HG03457 (cell line): ENCODE measurements around the gene PUM1.

Source experiments
- ATAC-seq: cut with Tn5 transposase; IDR thresholded peaks from one replicate; pipeline ENCODE4 v1.9.1; 2021; ENCODE audit warnings: moderate number of reproducible peaks; ENCODE audit not compliant: unreplicated experiment

PUM1 gene

GRCh38 chr1:30895944-30896660, 169.4 kb downstream of the PUM1 start:
- ATAC-seq: no peak

GRCh38 chr1:30895382-30895943, 170.1 kb downstream of the PUM1 start:
- ATAC-seq: no peak

- no peak for ATAC-seq
Measured at GRCh38 chr1:30894508-30894973, 171.0 kb downstream of the PUM1 start.

- no peak for ATAC-seq
Measured at GRCh38 chr1:30893776-30894507, 171.6 kb downstream of the PUM1 start.

- ATAC-seq: no peak
Measured at GRCh38 chr1:30892671-30893073, 172.8 kb downstream of the PUM1 start.

- no peak for ATAC-seq
Measured at GRCh38 chr1:30891227-30891552, 174.3 kb downstream of the PUM1 start.

DNA sequence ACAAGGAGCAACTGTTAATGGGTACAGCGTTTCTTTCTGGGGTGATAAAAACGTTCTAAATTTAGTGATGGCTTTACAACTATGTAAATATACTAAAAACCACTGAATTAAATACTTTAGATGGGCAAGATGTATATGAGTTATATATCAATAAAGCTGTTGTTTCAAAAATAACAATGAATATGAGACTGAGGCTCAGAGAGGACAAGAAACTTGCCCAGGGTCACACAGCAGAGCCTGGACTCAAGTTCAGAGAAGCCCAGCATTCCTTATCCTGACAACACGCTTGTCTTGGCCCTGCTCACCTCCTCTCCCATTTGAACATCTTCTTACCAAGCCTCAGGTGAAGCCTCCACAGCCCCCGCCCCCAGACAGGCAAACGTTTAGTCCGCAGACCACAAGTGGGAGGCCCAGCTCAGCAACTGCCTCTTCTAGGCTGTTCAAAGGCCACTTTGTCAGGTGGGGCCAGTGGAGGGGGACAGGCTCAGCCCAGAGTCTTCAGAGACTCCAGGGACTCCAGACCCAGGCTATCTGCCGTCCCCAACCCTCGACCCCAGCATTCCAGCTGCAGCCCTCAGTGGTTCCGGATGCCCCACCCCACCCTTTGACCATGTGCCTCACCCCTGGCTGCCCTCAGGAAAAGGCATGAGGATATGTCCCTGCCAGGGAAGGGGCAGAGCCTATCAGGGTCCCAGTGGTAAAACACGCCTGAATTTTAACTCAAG, 174.9 kb downstream of the PUM1 start:
- no peak for ATAC-seq

DNA sequence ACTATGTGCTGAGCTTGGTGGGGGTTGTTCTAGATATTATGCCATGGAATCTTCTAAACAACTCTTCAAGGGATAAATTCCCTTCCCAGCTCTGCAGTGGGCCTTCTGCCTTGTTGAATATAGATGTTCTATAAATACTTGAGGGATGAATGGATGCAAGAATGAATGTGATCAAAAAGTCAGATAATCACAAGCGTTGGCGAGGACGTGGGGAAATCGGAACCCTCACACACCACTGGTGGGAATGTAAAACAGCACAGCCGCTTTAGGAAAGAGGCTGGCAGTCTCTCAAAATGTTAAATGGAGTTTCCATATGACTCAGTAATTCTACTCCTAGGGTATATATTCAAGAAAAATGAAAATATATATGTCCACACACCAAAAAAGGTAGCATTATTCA, 176.0 kb downstream of the PUM1 start:
- no peak for ATAC-seq

GRCh38 chr1:30888975-30889374, 176.5 kb downstream of the PUM1 start:
- ATAC-seq: no peak

DNA sequence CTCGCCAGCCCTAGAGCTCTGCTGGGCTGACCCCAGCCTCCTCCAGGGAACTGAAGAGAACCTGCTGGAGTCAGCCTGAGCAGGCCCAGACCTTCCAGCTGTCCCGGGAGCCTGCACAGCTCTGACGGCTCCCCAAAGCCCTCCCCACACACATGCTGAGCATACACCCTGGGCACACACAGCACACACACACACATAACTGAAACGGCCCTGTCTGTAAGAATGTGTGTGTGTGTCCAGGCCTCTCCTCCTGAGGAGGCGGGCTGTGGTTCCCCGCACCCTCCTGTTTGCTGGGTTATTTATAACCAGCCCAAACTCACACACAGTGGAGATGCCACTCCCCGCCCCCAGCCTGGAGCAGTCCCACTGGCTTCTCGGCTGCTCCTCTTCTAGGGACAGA, 177.1 kb downstream of the PUM1 start:
- no peak for ATAC-seq

- ATAC-seq: no peak
Measured at GRCh38 chr1:30887485-30888315, 177.8 kb downstream of the PUM1 start.

DNA sequence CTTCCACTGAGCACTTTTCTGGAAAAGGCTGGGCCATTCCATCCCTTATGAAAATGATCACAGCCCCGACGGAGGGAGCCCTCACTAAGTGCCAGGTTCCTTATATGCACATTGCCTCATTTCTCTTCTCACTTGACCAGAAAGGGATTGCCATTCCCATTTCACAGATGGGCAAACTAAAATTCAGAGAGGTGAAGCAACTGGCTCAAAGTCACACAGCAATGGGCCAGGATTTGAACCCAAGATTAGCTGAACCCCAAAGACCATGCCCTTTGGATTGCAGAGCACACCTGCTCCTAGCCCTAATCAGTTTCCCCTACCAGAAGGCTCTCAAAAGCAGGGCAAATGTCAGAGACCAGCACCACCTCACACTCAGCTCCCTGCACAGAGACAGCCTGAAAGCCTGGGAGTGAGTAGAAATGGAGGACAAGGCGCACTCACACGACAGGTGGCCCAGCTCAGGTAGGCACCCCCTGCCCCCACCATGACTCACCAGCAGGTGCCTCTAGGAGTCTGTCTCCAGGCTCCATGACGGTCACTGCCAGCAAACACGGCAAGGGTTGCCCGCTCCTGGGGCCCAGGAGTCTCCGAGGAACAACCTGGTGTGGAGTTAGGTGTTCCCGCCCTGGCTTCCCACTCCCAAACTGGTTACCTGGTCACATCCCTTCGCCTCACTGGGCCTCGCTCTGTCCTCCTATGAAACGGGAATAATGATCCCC, 178.6 kb downstream of the PUM1 start:
- ATAC-seq: no peak

DNA sequence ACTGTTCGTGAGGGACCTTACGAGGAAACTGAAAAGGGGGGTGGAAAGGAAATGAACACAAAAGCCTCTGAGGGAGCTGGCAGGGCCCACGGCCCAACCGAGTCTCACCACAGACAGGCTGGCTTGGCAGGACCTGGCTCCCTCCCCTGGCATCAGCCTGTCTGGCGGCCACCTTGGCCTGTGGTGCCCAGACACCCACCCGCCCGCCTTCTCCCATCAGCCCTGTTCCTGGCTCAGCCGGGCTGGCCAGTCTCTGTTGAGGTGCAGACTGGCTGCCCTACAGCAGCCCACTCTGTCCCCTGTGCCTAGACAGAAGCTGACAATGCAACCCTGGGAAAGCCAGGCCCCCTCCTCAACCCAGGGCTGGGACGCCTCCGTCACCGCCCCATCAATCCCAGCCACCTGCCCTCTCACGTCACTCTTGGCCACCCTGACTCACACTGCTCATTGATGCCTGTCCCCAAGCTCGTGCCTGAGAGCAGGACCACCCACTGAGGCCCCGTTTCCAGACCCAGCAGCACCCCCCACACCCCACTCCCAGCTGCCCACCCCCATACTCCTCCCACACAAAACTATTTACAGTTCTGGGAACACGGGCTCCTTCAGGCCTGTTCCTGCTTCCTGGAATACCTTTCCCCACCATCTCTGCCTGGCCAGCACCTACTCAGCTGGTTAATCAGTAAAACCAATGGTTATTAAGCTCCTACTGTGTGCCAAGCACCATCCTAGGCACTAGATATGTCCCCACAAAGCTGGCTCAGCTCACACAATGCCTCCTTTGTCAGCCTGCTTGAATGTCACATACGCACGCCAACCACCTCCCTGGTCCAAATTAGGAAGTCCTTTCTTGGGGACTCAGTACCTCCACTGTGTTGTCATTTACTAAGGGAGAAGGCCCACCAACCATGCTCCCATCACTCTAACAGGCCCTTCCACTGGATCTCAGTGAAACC, 179.7 kb downstream of the PUM1 start:
- no peak for ATAC-seq

DNA sequence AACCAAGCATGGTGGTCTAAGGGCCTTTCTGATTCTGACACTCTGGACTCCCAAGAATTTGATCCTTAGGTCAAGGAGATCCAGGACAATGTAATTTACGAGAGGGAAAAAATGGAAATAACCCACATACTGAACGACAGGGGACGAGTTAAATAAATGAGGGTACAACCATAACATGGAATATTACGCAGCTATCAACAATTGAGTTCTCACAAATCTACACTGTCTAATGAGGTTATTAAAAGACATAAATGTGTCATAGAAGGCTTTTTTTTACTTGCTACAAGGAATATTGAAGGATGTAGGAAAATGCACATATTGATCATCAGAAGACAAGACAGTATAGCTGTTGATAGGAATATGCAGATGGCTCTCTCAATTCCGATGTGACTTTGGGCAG, 180.8 kb downstream of the PUM1 start:
- no peak for ATAC-seq

- no peak for ATAC-seq
Measured at GRCh38 chr1:30883389-30884172, 181.9 kb downstream of the PUM1 start.

GRCh38 chr1:30882678-30883388, 182.7 kb downstream of the PUM1 start:
- no peak for ATAC-seq
